Heart left ventricle (tissue), 13 donors: ENCODE results near the gene GRAMD1B.

ENCODE experiments used
- CTCF ChIP-seq, 12 donors: fragments of 200-600 bp; sonication (generic) in 4 of 12; IDR thresholded peaks; one replicate each; pipeline versions ENCODE4 v1.5.0 to v1.8.0; 2018 to 2022; ENCODE audit warnings: antibody characterized with exemption in 12 of 12, mild to moderate bottlenecking in 5 of 12
- POLR2A ChIP-seq, 2 donors: fragments of 450-650 bp; IDR thresholded peaks; one replicate each; pipeline ENCODE4 v1.6.1; 2017; ENCODE audit warnings: antibody characterized with exemption in 2 of 2, mild to moderate bottlenecking in 2 of 2, moderate library complexity in 2 of 2
- donor health status: ischemic (EF 13 %, LVEDD 7.1; RV severe dilation, severe dysfunction).
- donor health status: DM: no; HTN: yes; CAD: no.
- donor health status: DM: no; HTN: no; CAD: no.
- donor health status: ischemic (EF 25% LVEDD 6.9; RV normal size, moderate dysfunction).
- donor health status: ischemic (EF 25% LVEDD 5.7; RV mildly dilated, moderate dysfunction).
- donor health status: ischemic (EF 35%, LVEDD 5.7; RV mildly dilated, moderate dysfunction).
- donor health status: nonischemic (EF 11% LVEDD 7.7; RV severe dilation, severe dysfunction).
- donor health status: DM: yes; HTN: yes; CAD: no.
- donor health status: PGD.
- donor health status: ischemic (EF 29% LVEDD 5.4; RV normal size, mild dysfunction).
- donor health status: nonischemic (EF 23%, LVEDD 6.1; RV moderate dilation, normal function).

DNA sequence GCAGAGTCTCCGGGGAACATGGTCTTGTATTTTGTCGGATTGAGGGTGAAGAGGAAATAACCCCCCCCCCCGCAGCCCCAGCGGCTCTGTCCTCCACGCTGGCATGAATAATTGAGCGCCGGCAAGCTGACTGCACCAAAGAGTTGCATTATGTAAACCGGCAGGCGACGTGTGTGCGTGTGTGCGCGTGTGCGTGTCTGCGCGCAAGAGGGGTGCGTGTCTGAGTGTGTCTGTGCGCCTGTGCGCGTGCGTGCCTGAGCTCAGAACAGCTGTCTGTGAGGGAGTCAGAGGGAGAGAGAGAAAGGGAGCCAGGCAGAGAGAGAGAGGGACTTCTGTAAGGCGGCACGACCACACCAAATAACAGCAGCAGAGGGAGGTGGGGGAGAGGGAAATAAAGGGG lies 129.9 kb downstream of the GRAMD1B start:
- TF ChIP-seq CTCF (IDR thresholded peaks at IDR 0.05), result no peak
- TF ChIP-seq POLR2A (IDR thresholded peaks at IDR 0.05), result no peak
